HG02763 (cell line): ENCODE results near the gene MLLT1.

Experiments used
- ATAC-seq: cut with Tn5 transposase; IDR thresholded peaks from one replicate; pipeline ENCODE4 v1.9.1; 2021; ENCODE audit warnings: mild to moderate bottlenecking, moderate library complexity; ENCODE audit not compliant: unreplicated experiment

The MLLT1 gene

GRCh38 chr19:6223461-6224307 lies 56.1 kb downstream of the MLLT1 start:
- ATAC-seq = no peak

DNA sequence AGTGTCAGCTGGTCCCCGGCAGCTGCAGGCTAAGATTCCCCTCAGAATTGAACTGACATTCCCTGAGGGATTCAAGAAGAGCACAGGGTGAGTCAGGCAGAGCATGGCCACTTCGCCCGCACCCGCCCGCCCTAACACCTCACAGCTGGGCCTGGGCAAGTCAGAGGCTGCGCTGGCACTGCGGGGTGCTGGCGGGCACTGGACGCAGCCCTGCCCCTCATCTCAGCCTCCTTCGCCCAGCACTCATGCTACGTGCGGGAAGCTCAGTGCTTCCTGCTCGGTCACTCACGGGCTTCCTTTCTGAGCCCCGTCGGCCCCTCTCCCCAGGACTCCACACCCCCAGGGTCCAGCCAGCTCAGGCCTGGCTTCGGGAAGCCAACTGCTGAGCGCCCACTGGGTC lies 56.9 kb downstream of the MLLT1 start:
- ATAC-seq = no peak

GRCh38 chr19:6221878-6222746 lies 57.7 kb downstream of the MLLT1 start:
- no peak for ATAC-seq

DNA sequence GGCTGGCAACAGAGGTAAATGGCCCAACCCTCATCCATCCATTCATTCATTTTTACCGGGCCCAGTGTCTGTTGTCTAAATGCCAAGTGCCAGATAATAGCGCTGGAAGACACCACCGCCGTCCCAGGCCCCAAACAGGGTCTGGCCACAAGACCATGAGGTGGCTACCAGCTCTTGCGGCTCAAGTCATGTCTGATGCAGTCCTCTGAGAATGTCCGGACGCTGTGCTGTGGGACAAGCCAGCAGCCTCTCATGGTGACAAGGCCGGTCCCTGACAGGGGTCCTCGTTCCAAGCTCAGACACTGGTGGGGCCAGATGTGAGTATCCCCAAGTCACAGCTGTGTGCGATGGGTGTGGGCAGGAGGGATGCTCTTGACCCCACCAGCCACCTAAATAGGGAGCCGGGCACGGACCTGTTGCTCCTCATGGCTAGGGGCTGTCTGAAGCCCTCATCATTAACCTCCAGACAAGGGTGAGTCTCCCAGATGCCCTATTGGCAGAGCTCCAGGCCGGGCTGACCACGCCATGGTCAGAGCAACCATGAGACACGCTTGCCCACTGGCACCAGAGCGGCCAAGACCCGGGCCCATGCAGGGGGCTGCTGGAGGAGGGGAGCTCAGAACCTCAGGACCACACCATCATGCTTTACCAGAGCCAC lies 58.4 kb downstream of the MLLT1 start:
- no peak for ATAC-seq

DNA sequence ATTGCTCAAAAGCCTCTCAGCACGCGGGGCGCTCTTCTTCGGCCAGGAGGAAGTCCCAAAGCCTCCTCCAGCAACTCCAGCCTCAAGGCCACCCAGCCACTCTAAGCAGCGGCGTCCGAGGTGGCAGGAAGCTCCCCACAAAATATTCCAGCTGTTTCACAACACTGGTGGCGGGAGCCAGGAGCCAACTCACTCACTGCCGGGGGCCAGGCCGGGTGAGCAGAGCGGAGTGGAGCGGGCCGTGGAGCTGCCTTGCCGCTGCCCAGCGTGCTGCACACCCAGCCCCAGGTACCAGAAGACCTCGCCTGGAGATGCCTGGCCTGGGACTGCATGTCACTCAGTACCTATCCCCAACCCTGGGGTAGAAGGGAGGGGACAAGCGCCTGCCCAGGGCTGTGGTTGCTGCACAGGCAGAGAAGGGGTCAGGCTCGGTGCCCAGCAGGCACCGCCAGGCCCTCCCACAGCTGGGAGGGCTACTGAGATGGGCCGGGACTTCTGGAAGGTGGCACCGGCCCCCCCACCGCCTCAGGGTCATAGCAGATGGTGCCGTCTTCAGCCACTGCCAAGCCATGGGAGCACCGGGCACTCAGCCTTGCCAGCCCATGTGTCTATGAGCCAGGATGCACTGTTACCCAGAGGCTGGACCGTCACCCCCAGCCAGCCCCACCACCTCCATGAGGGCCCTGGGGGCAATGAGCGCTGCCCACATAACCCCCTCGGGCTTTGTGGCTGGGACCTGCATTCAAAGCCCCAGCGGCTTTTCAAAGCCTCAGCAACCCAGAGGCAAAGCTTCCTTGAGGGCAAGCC lies 59.2 kb downstream of the MLLT1 start:
- no peak for ATAC-seq

DNA sequence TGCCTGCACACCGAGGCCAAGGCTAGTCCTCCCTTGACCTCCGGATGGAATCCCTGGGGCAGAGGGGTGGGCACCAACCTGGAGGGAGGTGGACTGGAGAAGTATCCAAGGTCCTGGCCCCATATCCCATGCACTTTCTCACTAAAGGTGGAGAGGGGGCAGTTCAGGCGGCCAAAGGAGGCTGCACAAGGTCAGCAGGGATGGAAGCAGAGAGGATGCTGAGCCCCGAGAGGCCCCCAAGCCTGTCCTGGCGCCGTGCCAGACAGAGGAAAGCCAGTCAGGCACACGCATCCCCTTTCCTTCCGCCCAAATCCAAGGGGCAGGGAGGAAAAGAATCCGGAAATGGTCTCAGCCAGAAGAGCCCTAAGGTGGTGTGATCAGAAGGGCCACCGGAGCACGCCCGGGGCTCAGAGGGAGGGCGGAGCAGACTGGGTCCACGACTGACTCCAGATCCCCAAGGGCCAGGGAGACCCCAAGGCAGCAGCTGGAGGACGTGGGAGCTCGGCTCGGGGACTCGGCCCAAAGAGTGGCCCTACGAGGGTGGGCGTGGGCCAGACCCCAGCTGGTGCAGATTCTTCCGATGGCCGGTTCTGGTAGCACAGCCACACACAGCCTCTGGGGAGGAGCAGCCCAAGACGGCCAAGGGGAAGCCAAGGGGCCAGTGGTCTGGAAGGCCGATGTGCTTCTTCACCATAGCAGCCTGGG lies 60.0 kb downstream of the MLLT1 start:
- ATAC-seq = no peak

DNA sequence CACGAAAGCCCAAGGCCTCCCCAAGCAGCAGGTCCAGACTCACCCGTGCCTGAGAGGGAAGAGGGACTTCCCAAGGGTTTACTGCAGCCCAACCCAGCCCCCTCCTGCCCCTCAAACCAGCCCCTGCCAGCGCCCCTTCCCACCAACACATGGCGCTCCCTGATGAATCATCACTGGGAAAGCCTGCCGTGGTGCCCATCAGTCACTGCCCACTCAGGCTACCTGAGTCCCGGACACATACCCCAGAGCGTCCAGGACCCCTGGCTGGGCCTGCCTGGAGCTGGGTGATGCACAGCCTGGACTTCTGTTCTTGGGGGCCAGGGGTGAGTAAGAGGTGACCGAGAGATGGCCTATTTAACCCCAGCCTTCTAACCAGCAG lies 60.6 kb downstream of the MLLT1 start:
- ATAC-seq = no peak

DNA sequence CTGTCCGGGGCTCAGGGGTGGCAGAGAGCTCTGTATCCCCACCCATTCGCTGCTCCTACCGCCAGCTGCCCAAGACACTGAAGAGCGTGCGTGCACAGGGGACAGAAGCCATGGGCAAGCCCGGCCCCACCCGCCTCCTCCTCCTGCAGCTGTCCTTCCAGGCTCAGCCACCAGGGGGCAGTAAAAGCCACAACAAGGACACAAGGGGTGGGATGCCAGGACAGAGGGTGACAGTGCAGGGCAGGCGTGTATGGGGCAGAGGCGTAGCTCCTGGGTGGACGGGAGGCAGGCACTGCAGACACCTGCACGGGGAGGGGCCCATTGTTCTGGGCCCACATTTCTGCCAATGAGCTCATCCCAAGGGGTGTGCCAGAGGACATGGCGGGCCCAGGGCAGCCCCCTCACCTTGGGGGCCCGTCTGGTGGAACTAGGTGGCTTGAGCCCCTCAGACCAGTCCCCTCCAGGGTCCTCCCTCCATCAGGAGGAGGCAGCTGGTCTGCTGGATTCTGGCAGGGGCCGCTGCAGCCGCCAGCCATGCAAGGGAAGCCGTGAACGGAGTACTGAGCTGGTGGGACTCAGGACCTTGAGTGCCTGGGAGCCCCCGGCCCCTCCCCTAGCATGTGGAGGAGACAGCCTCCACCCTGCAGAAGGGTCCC lies 61.2 kb downstream of the MLLT1 start:
- no peak for ATAC-seq

DNA sequence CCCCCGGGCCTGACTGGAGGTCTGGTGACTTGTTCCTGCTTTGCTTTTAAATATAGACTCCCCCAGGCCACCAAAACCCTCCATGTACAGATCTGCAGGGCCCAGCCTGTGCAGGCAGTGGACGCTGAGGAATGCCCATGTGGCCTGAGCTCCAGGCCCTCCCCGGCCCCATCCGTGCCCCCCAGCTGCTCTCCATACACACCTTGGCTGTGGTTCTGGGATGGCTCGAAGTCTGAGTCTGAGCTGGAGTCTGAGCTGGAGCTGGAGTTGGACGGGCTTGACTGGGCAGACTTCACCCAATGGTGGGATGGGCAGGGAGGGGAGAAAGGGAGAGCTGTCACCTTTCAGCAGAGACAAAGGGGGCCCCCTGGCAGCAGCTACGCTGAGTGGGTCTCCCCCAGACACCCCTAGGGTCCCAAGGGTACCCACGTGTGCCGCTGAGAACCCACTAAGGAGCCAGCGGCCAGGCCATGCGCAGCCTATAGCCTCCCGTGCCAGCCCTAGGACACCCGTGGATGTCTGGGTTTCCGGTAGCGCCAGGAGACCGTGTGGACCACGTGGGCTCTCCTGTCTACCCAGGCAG lies 61.9 kb downstream of the MLLT1 start:
- no peak for ATAC-seq

DNA sequence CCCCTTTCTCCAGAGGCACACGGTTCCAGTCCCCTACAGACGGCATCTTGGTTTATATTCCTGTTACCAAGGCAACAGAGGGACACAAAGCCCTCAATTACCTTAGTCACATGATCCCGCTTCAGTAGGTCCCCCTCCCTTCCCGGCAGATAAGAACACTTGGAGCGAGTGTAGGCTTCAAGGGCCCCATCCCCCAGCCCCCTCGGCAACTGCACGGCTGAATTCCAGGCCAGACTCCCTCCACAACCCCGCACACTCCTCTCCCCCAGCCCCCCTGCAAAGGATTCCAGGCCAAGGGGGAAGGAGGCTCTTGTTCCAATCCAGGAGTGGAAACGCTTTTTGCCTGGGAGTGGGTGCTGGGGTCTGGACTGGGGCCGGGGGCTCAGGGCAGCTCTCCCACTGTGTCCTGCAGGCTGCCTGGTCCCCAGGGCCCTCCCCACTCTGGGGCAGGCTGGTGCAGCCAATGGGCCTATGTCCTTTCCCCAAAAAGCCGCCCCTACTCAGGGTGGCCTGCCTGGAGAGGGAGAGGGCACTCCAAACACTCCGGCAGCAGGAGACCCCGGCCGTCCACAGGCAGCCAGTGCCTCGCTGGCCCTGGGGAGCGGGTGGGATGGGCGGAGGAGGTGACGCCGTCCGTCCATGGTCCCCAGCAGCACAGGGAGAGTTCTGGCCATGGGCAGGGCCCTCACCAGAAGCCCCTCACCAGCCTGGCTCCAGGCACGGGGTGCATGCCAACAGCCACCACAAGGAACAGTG lies 62.6 kb downstream of the MLLT1 start:
- ATAC-seq = no peak

DNA sequence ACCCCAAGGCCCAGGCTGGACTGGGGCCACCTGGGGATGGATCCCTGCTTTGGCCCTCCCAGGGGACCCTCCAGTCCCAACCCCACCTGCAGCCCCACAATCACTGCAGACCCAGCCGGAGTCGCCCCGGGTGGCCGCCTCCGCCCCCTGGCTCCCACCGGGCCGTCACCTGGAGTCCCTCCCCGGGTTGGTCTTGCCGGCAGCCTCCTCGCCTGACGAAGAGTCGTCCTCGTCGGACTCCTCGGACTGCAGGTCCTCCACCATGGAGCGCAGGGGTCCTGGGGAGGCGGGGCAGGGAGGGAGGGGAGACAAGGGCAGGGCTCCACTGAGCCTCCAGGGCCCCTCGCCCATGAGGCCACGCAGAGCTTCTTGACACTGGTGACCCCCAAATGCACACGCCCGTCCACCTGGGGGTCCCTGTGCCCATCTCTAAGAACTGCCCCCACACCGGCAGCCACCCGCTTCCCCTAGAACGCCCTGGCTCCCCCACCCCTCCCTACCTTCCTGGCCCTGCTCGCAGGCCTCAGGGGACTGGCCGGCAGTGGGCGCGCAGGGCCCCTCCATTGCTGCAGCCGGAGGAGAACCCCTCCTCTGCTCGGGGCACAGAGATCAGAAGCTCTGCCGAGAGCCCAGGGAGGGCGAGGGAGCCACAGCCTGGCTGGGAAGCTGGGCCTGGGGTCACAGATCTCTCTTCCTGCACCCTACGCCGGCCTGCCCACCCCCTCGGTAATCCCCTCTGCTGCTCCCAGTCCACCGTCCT lies 63.4 kb downstream of the MLLT1 start:
- ATAC-seq = no peak

- ATAC-seq = no peak
Measured at GRCh38 chr19:6215701-6216235, 64.0 kb downstream of the MLLT1 start.

- no peak for ATAC-seq
Measured at GRCh38 chr19:6214881-6215541, 64.8 kb downstream of the MLLT1 start.

DNA sequence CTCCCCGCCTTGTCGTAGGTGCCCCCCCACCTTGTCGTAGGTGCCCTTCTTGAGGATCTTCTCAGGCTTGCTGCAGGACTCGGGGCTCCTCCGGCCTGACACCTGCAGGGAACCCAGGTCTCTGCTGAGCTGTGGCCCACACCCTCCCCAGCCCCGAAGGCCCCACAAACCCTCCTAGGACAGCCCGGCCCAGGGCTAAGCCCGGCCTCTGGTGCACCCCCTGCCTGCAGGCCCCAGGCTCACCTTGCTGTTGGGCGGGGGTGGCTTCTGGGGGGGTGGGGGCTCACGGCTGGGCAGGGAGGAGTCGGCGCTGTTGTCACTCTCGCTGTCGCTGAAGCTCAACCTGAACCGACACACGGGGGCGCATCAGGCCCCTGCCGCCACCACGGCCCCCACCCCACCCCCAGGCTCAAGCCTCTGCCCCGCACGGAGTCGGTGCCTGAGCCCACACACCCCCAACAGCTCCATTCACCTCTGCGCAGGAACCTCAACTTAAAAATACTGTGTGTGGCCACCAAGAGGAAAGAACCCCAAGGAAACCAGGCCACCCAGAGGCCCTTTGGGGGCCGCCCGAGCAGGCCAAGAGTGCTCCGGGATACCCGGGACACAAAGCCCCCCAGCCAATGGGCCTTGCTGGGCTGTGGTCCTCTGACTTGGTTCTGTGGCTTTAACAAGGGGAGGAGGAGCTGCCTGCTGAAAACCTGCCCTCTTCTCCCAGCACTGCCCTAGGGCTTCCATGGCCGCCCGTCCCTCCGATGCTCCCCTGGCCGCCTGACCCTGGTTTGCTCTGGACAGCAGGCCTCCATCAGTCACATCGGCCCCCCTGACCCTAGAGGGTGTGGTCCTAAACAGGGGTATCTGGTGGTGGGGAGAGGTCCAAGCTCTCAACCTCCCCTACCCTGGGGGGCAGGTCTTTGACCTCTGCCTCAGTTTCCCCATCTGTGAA lies 65.8 kb downstream of the MLLT1 start:
- no peak for ATAC-seq

DNA sequence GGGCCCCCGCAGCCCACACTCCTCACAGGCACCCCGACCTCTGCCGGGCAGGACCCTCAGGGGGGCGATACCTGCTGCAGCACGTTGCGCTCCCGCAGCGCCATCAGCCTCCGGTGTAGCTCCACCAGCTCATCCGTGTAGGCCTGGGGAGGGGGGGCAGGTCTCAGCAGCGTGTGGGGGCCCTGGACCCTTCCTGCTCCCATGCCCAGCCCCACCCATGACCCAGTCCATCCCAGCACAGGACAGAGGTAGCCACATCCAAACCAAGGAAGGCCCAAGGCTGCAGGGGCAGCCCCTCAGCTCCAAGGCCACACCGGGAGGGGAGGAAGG lies 66.5 kb downstream of the MLLT1 start:
- ATAC-seq = no peak
